ENCODE data around the gene RHOA.
"Not testable (repeated sequence)": the region's sequence is repeated elsewhere in the genome, so short reads cannot be mapped to it uniquely, and the experiment has no call there.

DNA sequence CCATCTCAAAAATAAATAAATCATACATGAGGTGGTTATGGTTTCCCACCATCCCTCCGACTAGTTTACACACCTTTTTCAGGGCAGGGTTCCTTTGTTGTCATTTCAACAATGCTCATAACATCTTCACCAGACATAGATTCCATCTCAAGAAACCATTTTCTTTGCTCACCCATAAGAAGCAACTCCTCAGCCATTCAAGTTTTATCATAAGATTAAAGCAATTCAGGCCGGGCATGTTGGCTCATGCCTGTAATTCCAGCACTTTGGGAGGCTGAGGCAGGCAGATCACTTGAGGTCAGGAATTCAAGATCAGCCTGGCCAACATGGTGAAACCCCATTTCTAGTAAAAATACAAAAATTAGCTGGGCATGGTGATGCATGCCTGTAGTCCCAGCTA is 83.4 kb downstream of the RHOA start:
- TF ChIP-seq, protein P1, sequence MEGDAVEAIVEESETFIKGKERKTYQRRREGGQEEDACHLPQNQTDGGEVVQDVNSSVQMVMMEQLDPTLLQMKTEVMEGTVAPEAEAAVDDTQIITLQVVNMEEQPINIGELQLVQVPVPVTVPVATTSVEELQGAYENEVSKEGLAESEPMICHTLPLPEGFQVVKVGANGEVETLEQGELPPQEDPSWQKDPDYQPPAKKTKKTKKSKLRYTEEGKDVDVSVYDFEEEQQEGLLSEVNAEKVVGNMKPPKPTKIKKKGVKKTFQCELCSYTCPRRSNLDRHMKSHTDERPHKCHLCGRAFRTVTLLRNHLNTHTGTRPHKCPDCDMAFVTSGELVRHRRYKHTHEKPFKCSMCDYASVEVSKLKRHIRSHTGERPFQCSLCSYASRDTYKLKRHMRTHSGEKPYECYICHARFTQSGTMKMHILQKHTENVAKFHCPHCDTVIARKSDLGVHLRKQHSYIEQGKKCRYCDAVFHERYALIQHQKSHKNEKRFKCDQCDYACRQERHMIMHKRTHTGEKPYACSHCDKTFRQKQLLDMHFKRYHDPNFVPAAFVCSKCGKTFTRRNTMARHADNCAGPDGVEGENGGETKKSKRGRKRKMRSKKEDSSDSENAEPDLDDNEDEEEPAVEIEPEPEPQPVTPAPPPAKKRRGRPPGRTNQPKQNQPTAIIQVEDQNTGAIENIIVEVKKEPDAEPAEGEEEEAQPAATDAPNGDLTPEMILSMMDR (IDR thresholded peaks at IDR 0.05 in 2 of 3, conservative IDR thresholded peaks at IDR 0.05 in 1 of 3; ENCODE audit: control insufficient read depth in 2 of 3, extremely low read depth in 1 of 3, insufficient read depth in 1 of 3, low read depth in 3 of 3, low read length in 3 of 3) = not testable (repeated sequence)
- not testable (repeated sequence) for TF ChIP-seq NBN (IDR thresholded peaks at IDR 0.05); POLR2A (IDR thresholded peaks at IDR 0.05; ENCODE audit: low read depth, low read length); E2F4 (IDR thresholded peaks at IDR 0.05; ENCODE audit: low read depth, low read length); ASH2L (IDR thresholded peaks at IDR 0.05; ENCODE audit: borderline replicate concordance, low read depth); ZNF274 (IDR thresholded peaks at IDR 0.05; ENCODE audit: insufficient read depth, insufficient read length); TAF1 (IDR thresholded peaks at IDR 0.05; ENCODE audit: borderline replicate concordance, low read depth, low read length); STAT3 (IDR thresholded peaks at IDR 0.05; ENCODE audit: low read depth, low read length)
